Measurements from ENCODE around the gene DUS4L. TPM values are rescaled to one million over a fixed set of nuclear protein-coding genes. Genes with fewer than 3 reads are reported as not detected.

The DUS4L gene, protein sequence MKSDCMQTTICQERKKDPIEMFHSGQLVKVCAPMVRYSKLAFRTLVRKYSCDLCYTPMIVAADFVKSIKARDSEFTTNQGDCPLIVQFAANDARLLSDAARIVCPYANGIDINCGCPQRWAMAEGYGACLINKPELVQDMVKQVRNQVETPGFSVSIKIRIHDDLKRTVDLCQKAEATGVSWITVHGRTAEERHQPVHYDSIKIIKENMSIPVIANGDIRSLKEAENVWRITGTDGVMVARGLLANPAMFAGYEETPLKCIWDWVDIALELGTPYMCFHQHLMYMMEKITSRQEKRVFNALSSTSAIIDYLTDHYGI
- 7.7 and 7.8 TPM in 2 replicates for total RNA-seq

DNA sequence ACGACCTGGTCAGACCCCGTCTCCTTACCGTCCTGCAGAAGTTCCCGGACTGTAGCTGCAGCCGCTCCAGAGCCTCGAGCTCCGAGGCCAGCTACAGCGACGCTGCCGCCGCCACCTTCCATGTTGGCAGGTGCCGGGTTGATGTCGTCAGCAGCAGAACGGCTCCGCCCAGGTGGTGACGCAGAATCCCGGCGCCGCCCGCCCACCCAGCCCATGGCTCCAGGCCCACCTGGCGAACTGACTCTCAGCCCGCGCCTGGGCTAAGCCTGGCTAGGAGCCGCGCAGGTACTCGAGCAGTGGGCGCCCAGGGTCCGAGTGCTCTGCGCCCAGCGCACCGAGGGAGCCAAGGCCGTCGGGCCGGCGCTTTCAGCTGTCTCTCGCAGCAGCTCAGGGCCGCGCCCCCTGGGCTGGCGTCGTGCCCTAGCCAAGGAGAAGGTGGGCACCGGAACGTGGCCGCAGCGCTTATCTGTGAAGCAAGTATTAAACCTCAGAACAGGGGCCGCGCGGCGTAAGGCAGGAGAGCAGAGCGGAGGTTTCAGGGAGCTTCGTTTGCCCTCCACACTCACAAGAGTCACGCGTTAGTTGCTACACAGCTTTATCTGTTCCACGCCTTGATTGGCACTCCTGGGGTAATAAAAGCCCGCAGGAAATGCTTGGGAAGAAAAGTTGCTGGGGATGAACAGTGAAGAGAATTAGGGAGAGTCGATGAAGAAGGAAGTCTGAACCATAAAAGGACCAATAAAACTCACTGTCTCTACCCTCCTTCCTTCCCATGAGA lies at the start of gene DUS4L, which contains the start of gene COG5:
Gene DUS4L (plus strand): TSS at position 197 of the 778 bp plus-strand sequence. CDS start 3,100 bp downstream, outside the sequence.
Gene COG5 (minus strand): TSS at position 146 of the 778 bp plus-strand sequence. CDS start 24 bp downstream, at position 122.

DNA sequence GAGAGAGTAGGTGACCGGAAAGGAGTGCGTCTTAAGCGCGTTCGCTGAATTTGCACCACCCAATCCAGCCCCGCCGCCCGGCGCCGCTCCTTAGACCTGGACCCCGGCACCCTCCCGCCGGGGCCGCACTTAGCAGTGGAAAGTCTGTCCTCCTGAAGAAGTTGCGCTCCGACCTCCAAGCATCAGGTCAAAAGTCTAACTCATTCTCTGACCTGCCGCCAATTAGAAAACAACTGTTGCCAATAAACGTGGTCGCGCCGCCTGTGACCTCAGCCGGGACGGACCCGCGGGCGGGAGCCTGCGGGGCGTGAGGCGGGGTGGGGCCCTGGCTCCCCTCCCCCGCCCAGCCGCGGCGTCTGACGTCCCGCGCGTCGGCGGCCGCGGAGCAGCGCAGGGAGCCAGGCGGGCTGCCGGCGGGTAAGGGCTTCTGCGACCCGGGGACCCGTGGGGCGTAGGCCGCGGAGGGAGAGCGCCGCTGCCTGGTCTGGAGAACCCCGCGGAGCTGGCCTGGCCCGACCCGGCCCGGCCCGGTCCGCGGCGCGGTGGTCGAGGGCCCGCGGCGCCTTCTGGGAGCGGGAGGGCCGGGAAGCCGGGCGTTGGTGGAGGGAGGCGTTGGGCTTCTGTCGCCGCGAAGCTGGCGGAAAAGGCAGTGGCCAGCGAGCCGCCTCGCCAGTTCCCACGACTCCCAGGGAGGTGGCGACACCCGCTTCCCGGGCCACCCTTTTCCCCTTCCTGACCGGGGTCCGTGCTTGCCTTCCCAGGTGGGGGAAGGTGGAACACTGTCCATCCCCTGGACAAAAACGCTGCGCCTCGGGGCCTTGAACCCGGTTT lies 16.3 kb downstream of the DUS4L start, which contains the start of gene BCAP29:
Gene BCAP29 (plus strand): TSS at position 362 of the 831 bp plus-strand sequence. CDS start 527 bp downstream, outside the sequence.

Small RNA genes lying within 50 kb of the gene (small RNA-seq; reads per million reads assigned to genes)
- not detected for gene RF01233

Other genes with a start within 250 kb of the DUS4L start
- gene GPR22, start 93.9 kb upstream of the DUS4L start, total RNA-seq, result not detected in 2 replicates
- gene COG5, start 51 bp upstream of the DUS4L start, total RNA-seq, result 40.1 and 50.4 TPM in 2 replicates
- 90.2 and 149 TPM in 2 replicates for gene BCAP29, start 16.3 kb downstream of the DUS4L start, total RNA-seq
- gene SLC26A4, start 96.9 kb downstream of the DUS4L start, total RNA-seq, result 0.65 and 2.4 TPM in 2 replicates
- 33.5 and 36.3 TPM in 2 replicates for gene CBLL1, start 180.2 kb downstream of the DUS4L start, total RNA-seq
- not detected in 2 replicates for gene SLC26A3, start 239.3 kb downstream of the DUS4L start, total RNA-seq

Data from articular chondrocyte of knee joint (primary cell).